Measurements from ENCODE around the gene TDRD9.

Gene TDRD9

DNA sequence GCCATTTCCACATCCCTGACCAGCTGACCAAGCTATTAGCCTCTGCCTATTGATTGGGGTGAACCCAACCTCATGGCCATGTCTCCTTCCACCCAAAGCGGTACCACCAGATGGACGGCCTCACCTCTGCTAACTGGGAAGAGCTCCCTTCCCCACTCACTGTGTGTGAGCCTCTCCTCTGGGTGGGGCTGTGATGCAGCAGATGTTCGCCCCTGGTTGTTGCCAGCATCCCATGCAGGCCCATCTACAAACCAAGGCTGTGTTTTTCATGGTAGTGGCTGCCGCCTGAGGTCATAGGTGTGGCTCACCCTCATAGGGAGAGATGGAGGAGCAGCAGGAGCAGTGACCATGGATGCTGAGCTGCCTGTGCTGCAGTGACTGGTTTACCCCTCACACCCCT lies 61.7 kb downstream of the TDRD9 start:
- no peak for DNase-seq

DNA sequence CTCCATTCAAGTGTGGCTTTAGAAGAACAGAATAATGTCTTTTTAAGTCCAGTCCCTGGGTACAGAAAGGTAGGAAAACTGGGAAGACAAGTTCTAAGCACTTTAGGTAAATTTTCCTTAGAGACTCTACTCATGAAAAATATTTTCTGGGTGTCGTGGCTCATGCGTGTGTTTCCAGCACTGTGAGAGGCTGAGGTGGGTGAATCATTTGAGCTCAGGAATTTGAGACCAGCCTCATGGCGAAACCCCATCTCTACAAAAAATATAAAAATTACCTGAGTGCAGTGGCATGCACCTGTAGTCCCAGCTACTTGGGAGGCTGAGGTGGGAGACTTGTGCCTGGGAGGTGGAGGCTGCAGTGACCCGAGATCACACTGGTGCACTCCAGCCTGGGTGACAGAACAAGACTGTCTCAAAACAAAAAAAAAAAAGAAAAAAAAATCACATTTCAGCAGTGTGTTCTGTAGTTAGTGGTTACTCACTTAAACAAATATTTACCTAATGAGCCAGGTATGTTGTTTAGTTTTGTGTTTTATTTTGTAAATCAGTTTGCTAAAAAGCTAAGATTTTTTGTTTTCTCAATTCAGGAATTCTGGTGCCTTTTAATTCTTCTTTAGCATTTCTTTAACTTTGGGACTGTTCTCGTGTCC lies 66.4 kb downstream of the TDRD9 start:
- DNase-seq = no peak

DNA sequence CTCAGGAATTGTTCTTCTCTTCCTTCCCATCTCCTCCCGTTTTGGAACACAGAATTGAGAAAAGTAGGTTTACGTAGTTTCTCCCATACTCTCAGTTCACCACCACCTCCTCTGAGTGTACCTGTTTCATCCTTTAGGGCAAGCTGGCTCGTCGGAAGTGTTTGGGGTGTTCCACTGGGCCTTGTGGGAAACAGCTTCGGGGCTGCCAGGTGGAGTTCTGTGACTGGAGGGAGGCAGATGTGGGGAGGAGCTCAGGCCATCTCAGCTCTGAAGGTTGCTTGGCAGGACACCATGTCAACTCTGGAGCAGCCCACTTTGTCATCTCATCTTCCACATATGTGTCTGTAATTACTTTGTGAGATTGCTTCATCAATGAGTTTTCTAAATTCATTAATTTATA lies 67.6 kb downstream of the TDRD9 start:
- no peak for DNase-seq

DNA sequence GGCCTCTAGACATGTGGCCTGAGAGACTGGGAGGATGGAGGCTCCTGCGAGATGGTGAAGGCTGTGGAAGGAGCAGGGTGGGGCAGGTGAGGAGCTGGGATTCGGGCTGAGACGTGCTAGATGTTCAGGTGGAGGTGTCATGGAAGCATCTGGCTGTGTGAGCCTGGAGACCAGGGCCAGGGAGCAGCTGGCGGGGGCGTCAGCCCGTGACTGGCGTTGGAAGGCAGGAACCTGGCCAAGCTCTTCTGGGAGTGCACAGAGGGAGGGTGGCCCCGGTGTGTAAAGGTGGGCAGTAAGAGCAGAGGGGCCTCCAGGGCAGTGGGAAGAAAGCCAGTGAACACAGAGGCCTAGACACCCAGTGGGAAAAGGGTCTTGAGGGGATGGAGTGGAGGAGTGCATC lies 69.1 kb downstream of the TDRD9 start:
- no peak for DNase-seq

DNA sequence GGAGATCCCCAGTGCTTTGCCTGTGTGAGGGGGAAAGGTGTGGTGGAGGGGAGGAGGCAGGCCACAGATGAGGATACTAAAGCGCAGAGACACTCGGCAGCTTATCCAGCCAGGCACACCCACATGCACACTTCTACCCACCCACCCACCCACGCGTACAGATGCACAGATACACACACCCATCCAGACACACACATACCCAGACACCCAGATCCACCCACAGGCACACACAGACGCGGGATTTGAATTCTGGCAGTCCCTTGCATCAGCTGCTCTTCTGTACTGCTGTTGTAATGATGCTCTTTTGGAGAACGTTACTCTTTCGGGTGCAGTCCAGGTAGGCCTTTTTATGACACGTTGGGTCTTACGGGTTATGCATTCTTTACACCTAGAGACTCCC lies 69.8 kb downstream of the TDRD9 start:
- no peak for DNase-seq

DNA sequence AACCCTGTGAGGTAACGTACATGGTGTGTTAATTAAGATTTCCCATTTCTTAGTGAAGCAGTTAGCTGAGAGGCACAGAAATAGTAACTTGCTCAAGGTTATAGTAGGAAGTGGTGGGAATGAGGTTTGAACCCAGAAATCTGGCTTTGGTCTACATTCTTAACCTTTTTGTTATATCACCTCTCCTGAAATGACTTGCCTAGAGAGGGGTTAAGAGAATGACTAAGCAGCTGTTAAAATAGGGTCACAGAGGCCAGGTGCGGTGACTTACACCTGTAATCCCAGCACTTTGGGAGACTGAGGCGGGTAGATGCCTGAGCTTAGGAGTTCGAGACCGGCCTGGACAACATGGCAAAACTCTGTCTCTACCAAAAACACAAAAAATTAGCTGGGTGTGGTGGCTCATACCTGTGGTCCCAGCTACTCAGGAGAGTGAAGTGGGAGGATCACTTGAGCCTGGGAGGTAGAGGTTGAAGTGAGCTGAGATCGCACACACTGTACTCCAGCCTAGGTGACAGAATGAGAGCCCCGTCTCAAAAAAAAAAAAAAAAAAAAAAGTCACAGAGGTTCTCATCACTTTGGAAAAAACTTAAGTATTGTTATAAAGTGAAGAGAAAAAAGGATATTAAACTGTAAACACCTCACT lies 71.7 kb downstream of the TDRD9 start:
- no peak for DNase-seq

DNA sequence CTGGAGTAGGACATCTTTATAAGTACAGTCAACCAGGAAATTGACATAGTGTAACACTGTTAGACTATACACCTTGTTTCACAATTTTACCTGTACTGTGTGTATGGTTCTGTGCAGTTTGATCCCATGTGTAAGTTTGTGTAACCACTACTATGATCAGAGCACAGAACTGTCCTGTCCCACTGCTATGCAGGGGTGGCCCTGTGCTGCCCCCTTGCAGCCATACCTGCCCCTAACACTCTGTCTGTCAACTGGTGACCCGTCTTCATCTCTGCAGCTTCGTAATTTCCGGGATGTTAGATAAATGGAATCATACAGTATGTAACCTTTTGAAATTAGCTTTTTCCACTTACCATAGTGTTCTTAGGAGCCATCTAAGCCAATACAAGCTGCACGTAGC lies 72.7 kb downstream of the TDRD9 start:
- DNase-seq = peak in 1 of 2 experiments; percentile 4

DNA sequence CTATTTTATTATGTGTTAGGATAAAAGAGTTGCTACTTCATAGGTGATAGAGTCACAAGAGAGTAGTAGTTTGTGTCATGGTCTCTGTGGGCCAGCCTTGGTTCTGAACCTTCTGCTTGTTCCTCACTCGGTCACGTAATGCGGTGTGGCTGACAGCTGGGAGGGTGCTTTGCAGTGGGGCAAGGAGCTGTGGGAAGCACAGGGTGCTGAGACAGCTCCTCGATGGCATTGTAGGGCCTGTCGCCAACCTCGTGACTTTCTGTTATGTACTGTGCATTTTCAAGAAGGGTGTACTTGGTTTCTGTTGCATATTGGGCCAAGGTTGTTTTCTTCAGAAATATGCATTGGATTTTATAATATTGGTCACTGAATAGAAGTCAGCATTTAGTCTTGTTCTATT lies 75.4 kb downstream of the TDRD9 start:
- DNase-seq = no peak

DNA sequence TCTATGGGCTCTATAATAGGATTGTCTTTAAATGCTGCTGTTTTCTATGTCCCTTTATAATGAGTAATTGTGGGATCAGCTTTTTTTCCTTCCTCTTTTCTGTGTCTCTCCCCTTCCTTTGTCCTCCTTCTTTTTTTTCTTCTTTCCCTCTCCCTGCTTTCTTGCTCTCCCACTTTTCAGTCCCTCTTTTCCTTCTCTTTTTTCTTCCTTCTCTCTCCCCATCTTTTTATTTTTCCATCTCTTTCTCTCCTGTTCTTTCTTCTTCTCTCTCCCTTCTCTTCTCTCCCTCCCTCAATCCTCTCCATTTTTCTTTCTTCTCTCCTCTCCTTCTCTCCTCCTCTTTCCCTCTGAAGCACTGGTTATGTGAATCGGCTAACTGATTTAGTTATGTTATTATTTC lies 76.6 kb downstream of the TDRD9 start:
- DNase-seq = no peak

DNA sequence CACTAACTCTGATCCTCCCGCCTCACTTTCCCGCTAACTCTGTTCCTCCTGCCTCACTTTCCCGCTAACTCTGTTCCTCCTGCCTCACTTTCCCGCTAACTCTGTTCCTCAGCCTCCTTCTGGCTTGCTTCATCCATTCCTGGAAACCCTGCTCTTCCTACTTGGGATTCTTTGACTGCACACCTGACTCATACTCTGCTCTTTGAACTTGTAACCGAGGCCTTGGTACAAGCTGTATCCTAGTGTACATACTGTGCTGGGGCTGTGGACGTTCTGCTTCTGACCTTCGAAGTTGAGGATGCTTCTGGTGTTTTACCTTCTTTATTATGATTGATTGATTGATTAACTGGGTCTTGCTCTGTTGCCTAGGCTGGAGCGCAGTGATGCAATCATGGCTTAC lies 77.2 kb downstream of the TDRD9 start:
- DNase-seq = no peak

DNA sequence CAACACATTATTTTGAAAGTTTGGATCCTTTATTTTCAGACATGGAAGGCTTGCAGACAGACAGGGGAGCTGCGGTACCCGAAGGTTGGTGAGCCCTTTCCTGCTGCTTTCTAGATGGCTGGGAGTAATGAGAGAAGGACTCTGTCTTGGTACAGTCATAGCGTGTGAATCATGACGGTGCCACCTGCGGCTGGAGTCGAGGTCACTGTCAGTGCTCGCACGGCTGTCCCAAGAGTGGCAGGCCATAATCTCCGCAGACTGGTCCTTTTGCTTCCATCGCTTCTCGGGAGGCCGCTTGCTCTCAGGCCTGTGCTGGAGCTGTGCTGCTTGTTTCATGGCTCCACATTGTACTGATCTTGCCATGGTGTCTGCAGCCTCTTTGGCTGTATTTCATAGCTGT lies 78.9 kb downstream of the TDRD9 start:
- no peak for DNase-seq

DNA sequence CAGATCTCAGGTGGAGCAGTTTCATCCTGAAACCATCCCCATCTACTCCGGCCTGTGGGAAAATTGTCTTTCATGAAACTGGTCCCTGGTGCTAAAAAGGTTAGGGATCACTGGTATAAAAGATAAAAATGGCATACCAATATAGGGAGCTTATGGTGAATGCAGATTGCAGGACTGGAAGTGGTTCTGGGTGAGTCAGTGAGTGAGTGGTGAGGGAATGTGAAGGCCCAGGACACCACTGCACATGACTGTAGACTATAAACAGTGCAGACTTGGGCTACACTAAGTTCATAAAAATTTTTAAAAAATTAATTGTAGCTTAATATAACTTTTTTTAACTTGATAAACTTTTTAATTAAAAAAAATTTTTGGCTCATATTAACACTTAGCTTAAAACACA lies 81.0 kb downstream of the TDRD9 start:
- no peak for DNase-seq

DNA sequence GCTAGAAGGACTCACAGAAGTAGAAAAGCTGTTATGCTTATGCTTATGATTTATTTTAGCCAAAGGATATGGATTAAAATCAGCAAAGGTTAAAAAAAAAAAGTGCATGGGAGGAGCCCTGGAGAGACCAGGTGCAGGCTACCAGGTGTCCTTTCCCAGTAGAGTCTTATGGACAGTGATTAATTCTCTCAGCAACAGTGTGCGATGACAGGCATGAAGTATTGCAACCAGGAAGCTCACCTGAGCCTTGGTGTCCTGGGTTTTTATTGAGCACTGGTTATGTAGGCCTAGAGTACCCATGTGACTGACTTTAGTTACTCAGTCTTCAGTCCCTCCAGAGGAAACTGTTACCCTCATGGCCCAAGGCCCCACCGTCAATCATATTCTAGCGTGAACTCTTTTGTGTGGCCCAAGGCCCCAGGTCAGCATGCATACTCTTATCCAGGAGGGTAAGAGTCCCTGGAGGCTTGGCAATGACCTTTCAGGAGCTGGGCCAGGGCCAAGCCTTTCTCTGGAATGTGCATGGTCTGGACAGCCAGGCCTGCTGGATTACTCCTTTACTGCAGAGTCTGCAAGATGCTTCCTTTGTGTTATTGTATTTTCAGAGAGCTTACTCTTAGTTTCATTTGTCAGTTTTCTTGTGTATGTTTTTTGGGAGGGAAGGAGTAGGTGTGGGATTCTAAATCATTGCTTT lies 83.7 kb downstream of the TDRD9 start:
- DNase-seq = no peak

DNA sequence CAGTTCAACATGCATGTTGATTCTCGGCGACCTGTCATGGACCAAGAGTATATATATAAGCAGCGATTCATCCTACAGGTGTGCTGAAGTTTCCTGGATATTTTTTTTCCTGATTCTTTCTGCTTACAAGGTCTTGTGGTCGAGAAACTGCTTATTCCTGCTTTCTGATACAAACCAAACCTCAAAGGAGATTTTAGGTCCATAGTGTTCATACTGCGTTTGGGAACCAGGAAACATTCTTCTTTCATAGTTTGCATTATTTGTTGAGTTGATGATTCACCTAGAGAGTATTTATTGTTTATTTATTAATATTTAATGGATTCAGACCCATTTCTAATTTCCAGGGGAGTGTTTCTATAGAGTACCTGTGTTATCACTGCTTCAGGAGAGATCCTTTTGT lies 86.5 kb downstream of the TDRD9 start:
- DNase-seq = no peak

DNA sequence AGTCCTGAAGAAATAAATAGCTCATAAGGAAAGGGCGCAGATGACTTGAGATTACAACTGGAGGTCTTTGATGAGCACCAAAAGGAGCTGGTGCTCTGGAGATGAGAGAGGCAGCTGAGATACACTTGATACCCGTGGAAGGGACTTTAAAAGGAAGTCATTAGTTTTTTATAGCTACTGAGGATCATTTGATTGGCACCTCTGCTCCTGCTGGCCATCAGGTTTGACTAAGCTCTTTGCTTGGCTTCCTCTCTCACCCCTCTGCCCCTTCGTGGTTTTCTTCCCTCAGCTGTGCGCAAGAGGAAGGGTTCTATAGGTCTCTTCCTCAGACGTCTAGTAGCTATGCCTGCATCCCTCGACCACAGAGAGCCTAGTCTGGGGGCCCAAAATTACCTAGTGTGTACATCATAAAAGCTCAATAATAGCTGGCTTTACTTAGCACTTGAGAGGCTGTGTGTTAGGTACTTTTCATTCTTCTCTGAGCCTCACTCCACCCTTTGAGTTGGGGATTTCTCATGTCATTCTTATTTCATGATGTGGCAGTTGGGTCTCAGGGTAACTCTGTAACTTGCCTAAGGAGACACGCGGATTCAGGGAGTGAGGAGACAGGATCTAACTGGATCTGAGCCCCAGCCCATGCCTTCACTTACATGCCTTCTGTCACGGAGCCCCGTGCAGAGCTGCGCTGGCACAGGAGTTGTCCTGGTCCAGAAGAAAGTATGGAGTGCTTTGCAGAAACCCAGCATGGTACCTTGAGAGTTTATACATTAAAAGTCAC lies 88.8 kb downstream of the TDRD9 start:
- DNase-seq = no peak

DNA sequence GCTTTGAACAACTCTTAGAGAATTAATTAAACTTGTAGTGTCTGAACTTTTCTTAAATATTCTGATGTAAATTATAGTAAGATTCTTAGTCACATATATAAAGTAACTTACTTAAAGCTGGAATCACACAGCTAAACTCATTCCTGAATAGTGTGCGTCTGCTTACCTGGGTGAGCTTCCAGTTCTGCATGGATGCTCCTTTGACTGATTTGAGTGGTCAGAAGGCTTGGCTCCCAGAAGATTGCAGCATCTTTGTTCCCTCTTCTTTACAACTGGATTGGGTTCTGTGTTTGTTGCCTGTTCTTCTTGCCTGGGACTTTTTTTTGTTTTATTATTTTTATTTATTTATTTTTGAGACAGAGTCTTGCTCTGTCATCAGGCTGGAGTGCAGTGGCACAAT lies 90.8 kb downstream of the TDRD9 start:
- DNase-seq = no peak

DNA sequence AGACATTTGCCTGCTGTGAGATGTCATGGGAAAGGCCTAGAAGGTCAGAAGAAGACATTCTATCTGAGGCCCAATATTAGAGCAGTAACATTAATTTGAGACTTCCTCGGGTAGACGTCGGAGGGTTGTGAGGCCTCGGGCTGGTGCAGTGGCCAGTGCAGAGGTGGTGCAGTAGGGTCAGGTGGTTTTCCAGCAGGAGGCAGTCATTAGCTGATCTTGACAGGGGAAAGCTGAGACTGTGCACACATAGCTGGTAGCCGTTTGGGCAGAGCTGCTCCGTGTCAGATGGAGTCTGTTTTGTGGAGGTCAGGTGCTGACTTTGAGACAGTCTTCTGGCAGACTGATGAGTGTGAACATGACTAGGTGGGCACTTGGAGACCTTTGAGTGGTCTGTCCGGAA lies 91.5 kb downstream of the TDRD9 start:
- no peak for DNase-seq

DNA sequence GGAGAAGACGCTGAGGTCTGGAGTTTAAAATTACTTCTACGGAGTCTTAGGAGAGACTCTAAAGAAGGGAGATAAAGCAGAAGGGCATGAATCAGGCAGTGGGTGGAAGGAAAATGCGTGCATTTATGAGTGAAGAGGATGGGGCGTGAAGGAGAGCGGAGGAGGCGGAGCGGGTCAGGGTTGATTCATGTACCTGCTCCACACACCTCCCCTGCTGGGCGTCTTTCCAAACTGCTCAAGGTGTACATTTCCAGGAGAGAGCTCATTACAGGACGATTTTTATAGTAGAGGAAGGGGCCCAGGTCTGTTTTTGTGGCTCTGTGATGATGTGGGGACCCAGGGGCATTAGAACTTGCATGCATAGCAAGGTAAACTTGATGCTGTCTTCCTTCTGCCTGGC lies 92.2 kb downstream of the TDRD9 start:
- DNase-seq = no peak

DNA sequence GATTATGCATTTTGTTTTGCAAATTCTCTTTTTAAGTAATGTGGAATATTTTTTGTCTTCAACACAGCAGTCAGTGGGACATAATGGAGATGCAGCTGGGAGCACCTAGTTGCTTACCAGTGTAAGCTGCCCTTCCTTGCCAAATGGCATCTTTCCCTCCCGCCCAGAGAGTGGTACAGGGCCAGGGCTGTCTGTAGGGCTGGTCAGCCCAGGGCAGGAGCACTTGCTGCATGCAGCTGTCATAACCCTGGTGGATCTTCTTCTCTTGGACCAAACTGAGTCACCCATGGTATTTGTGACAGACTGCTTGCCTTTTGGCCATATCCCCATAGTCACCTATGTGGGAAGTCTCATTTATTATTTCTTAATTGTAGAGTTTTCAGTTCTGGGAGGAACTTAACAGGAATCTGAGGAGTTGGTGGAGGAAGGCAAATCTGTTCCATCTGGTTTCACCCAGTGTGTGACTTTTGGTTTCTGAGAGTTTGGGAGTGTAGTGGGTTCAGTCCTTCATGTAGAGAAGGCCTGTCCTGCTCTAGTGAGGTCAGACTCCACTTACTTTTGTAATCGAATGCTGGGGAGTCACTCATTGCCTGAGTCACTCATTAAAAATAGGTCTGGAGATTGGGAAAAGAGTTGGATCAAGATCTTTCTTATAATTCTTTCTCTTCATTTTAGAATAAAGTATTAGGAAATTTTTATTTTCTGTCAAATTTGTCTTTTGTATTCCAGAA lies 95.2 kb downstream of the TDRD9 start:
- DNase-seq = no peak

DNA sequence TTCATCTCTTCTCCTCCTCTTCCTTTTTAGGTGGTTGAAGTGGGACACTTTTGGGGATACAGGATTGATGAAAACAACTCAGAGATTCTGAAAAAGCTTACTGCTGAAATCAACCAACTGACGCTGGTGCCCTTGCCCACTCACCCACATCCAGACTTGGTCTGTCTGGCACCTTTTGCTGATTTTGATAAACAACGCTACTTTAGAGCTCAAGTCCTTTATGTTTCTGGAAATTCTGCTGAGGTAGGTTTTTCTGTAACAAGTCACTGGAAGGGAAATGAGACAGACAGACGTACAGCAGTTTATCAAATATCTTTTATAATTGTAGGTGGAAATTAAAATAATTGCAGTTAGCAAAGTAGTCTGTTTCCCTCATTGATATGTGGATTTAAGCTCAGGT lies 97.3 kb downstream of the TDRD9 start:
- DNase-seq = no peak

DNA sequence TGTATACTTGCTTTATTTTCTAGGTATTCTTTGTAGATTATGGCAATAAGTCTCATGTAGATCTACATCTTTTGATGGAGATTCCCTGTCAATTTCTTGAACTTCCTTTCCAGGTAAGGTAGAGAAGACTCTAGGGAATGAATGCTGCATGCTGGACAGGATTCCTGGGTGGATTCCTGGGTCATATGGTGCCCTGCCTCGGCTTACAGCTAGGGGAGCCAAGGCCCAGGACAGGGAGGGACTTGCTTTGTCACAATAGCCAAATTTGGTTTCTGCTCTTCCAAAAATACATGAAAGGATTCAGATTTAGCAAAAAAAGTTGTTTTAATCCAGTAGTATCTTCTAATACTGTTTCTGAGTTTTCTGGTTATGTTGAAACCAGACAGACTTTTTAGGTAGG lies 97.8 kb downstream of the TDRD9 start:
- no peak for DNase-seq

DNA sequence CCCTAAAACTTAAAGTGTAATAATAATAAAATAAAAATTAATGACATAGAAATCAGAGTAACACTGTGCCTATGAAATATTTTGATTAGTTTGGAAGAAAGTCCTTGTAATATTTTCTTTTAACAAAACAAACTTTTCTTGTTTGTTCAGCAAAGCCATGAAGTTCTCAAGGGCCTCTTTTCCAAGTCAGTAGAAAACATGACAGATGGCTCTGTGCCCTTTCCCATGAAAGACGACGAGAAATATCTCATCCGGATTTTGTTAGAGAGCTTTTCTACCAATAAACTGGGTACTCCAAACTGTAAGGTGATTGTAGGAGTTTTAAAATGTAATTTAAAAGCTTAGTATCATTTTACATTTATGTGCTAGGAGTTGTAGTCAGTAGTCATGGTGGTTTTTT lies 102.7 kb downstream of the TDRD9 start:
- DNase-seq = no peak

DNA sequence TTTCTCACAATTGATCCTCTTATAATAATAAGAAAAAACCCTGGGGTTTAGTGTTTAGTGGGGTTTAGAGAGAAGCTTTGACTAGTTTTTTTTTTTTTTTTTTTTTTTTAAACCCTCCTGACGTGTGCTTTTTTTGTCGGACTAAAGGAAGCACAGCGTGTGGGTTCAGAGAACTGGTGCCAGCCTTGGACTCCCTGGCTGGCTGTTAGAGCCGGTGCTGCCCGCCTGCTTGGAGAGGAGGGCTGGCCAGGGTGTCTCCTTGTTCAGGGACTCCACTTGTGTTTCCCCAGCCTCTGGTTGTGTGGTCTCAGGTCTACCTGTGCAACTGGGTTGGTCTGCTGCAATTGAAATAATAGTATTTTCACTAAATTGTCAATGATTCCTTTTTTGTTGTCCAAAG lies 103.1 kb downstream of the TDRD9 start:
- DNase-seq = no peak

All from AML-193 (cell line).